Fibroblast of lung (primary cell): ENCODE measurements around the gene SMC5.

Experiments used
- CTCF ChIP-seq, 2 donors: IDR thresholded peaks in 1 of 2; conservative IDR thresholded peaks in 1 of 2; 1 replicate in 1 of 2; 2 replicates in 1 of 2; pipeline ENCODE4 v1.5.1; 2011 to 2012; ENCODE audit warnings: low read length in 2 of 2, control low read depth in 1 of 2, inconsistent platforms in 1 of 2, low read depth in 1 of 2, mild to moderate bottlenecking in 1 of 2
- EZH2 ChIP-seq: IDR thresholded peaks from 2 replicates; pipeline ENCODE4 v1.5.1; 2012; ENCODE audit warnings: low read length, control low read depth, mild to moderate bottlenecking; ENCODE audit errors: missing control alignments

- TF ChIP-seq CTCF (conservative IDR thresholded peaks at IDR 0.05 in 1 of 2, IDR thresholded peaks at IDR 0.05 in 1 of 2; ENCODE audit: low read depth in 1 of 2, low read length in 2 of 2) (no peak), EZH2 (no peak)
These were observed 637 bp upstream of the SMC5 start for GRCh38 chr9:70257991-70258691.
